HG03175 (cell line): ENCODE measurements around the gene RPS6KA1.
"Not testable (repeated sequence)": the region's sequence is repeated elsewhere in the genome, so short reads cannot be mapped to it uniquely, and the experiment has no call there.

Experiments
- ATAC-seq: cut with Tn5 transposase; IDR thresholded peaks from one replicate; pipeline ENCODE4 v1.9.1; 2021; ENCODE audit warnings: mild to moderate bottlenecking, moderate library complexity; ENCODE audit not compliant: unreplicated experiment

RPS6KA1 gene

DNA sequence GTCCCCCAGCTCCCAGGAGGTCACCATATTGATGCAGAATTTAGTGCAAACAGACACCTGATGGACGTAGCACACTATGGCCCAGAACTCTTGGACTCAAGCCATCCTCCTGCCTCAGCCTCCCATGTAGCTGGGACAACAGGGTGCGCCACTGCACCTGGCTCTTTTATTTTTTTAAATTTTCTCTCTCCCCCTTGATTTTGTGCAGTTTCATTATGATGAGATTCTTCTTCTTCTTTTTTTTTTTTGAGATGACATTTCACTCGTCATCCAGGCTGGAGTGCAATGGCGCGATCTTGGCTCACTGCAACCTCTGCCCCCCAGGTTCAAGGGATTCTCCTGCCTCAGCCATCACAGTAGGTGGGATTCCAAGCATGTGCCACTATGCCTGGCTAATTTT is 63.8 kb downstream of the RPS6KA1 start:
- no peak for ATAC-seq

DNA sequence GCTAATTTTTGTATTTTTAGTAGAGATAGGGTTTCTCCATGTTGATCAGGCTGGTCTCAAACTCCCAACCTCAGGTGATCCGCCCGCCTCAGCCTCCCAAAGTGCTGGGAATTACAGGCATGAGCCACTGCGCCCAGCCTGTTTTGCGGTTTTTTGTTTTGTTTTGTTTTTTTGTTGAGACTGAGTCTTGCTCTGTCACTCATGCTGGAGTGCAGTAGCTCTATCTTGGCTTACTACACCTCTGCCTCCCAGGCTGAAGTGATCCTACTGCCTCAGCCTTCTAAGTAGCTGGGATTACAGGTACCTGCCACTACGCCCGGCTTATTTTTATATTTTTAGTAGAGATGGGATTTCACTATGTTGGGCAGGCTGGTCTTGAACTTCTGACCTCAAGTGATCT is 65.0 kb downstream of the RPS6KA1 start:
- not testable (repeated sequence) for ATAC-seq

DNA sequence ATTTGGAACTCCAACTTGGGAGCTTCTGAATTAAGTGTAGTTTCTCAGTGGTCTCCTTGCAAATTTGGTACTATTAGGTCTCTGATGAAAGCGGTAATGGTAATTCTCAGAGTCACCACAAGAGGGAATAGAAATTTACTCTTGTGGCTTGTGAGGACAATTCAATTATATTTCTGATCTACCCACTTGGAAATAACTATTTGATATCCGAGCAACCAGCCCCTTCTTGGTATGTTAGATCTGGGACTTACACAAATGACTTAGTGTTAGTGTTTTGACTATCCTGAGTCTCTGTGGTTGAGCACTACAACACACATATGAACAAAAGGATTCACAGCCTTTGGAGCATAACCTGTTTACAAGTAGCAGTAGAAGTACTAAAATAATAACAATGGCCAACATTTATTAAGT is 68.1 kb downstream of the RPS6KA1 start:
- ATAC-seq: no peak

DNA sequence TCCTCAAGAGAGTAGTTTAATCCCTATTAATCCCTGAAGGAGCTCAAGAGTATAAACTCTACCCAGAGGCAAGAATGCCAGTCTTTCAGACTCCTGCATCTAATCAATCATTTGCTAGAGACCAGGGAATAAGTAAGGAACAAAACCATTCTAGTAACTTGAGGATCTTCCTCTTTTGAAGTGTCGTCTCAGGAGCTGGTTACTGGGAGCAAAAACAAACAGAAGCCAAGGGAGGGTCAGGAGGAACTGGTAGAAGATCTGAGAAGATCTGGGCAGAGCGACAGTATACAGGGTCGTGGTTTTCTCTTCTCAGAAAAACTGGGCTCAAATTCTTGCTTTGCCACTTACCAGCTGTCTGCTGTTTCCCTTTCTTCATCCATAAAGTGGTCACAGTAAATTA is 69.3 kb downstream of the RPS6KA1 start:
- ATAC-seq: no peak

DNA sequence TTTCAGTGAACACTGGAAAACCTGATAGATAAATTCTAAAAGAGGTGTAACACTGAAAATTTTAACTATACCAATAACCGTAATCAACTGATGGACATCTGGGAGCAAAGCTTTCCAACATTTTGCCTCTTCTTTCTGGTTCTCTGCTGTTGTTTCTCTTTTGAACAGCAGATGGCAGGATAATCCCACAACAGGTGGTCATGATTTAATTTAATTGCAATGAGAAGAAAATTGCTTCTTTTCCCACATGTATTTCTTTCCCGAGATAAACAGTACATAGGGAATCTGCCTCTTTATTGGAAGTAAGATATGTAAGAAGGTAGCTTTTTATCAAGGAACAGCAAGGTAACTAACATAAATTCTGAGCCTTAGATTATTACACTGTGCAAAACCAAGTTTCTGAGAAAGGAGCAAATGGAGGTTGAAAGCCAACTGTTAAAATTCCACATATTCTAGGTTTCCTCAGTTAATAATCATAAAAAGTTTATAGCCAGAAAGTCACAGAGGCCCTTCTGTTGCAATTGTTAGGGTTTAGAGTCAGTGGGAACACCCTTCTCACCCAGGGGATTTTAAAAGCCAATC is 72.9 kb downstream of the RPS6KA1 start:
- ATAC-seq: no peak

DNA sequence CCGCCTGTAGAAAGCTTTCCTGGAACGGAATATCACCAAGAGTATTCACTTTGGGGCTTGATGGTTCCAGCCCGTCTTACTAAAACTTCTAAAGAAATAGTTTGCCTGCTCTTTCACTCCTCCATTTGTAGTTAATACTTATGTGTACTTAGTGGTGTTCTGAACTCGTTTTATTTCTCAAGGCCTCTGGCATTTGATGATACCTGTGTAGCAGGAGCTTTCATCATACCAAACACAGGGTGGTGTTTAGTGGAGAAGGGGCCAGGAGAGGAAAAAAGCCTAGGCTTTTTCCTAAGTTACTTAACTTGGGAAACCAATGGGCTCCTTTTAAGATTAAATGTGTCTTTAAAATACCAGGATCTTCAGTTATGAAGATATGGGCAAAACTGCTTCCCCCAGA is 74.3 kb downstream of the RPS6KA1 start:
- ATAC-seq: no peak

DNA sequence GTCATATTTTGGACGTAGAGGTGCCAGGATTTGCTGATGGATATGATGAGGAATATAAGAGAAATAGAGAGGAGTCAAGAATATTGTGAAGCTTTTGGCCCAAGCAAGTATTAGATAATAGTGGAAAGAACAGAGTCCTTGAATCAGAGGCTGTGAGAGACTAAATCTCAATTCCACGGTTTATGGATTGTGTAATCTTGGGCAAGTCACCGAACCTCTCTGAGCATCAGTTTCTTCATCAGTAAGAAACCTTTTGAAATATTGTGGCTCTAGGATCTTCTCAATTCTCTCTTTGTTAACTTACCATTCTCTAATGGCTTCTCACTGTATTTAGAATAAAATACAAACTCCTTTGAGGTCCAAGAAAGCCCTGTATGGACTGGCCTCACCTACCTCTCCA is 77.6 kb downstream of the RPS6KA1 start:
- ATAC-seq: no peak

DNA sequence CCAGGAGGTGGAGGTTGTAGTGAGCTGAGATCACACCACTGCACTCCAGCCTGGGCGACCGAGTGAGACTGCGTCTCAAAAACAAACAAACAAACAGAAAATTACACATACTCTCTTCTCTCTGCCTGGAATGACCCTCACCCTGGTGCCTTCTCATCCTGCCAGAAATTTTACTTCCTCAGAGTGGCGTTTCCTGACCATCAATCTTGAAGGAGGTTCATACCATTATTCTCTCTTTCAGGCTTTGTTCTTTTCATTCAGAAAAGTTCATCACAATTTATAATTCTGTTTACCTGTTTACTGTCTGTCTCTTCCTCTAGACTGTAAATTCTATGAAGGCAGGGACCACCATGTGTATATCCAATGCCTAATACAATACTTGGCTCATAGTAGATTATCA is 79.3 kb downstream of the RPS6KA1 start:
- ATAC-seq: no peak

DNA sequence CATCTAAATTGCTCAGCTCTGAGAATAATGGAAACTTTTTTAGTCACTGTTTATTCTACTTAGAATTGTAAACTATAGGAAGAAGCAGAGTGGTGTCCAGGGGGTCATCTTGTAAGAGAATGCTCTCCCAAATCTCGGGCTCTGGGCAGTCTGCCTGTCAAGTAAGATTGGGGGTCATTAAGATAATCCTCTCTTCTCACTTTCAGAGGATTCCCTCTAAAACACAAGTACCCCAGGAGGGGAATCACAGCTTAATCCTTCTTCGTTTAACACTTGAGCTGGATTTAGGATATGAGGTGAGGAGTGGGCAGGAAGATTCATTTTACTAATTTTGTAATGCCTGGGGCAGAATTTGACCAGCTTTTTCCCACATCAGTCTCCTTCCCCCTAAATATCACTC is 81.2 kb downstream of the RPS6KA1 start:
- ATAC-seq: no peak

DNA sequence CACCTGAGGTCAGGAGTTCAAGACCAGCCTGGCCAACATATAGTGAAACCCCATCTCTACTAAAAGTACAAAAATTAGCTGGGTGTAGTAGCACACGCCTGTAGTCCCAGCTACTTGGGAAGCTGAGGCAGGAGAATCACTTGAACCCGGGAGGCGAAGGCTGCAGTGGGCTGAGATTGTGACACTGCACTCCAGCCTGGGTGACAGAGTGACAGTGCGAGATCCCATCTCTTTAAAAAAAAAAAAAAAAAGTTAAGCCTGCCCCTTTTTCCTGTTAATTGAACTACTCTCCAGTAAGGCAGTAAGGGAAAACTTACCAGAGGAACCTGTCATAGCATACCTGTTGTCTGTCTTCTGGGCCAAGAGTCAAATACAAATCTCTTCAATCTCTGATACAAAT is 83.1 kb downstream of the RPS6KA1 start:
- ATAC-seq: not testable (repeated sequence)

DNA sequence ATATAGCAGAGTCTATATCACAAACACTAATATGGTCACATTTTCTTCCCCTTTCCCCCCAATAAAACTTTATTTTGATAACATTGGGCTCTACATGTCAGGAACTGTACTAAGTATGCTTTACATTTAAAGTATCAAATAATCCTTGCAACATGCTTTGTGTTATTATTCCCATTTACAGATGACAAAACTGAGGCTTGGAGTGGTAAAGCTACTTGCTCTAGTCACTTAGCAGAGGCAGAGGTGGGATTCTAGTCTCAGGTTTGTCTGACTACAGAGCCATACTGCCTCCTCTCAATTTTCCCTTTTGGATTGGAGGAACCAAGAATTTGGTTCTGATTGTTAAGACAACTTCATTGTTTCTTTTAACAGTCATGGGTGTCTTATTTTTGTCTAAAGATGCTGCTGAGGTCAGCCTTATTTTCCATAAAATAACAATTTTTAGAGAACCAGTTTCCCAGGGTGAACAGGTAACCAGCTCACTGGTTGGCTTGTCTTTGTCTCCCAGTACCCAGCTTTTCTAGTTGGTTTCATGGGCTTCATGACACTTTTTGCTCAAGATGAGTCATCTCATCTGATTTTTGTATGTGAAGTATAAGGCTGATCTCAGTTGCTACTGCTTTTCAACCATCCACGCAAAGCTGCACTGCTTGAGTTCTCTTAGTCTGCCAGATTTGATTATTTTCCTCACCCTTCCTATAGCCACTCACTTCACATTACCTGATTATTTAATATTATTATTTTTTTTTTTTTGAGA is 85.3 kb downstream of the RPS6KA1 start:
- ATAC-seq: no peak

DNA sequence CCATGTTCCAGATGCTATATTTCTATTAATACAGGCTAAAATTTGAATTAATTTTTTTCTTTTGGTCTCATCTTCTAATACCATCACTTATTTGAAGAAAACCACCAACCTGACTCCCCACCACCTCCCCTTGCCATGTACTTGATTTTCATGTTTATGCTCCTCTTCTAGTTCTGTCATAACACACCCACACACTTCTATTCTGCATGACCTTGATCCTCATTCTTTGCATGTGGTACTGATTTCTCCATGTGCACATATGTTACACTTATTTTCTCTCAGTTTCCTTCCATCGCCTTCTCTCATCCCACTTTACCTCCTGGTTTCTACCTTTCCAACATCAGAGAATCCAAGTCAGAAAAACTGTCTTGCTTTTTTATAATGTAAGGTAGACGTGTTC is 87.3 kb downstream of the RPS6KA1 start:
- ATAC-seq: no peak

DNA sequence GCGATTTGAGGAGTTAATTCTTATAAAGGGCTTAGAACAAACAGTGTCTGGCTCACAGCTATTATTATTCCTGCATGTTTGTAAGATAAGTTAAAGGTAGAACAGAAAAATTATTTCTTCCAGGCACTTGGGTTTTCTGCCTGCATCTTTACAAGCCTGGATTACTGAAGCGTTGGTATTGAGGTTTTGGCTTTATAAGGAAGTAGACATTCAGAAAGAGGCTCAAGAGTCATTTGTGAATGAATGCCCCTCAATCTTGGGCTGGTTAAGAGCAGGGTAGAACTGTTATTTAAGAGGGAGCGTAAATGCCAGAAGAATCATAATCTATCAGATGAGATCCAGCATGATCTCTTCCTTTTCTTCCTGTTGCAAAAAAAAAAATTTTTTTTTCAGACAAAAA is 89.0 kb downstream of the RPS6KA1 start:
- ATAC-seq: no peak
